ENCODE measurements around the gene TMEM182. TPM values are rescaled to one million over a fixed set of nuclear protein-coding genes. Genes with fewer than 3 reads are reported as not detected.

Gene TMEM182
- polyA plus RNA-seq, 5 donors, result 8.4 to 12.0 (median 9.4) TPM

- no peak for DNase-seq
Measured at GRCh38 chr2:102798181-102798580, 36.4 kb downstream of the TMEM182 start.

GRCh38 chr2:102801098-102801718 is 39.4 kb downstream of the TMEM182 start:
- no peak for DNase-seq

GRCh38 chr2:102801858-102802699 is 40.2 kb downstream of the TMEM182 start:
- DNase-seq, result no peak

- no peak for DNase-seq
Measured at GRCh38 chr2:102803041-102803896, 41.4 kb downstream of the TMEM182 start.

GRCh38 chr2:102803897-102804217 is 42.0 kb downstream of the TMEM182 start:
- no peak for DNase-seq

- peak; percentile 48 to 73 for DNase-seq
Measured at GRCh38 chr2:102806250-102806837, 44.5 kb downstream of the TMEM182 start.

- DNase-seq, result no peak
Measured at GRCh38 chr2:102809291-102810189, 47.7 kb downstream of the TMEM182 start.

GRCh38 chr2:102815285-102815684 is 53.5 kb downstream of the TMEM182 start:
- no peak for DNase-seq

GRCh38 chr2:102826904-102827303 is 65.1 kb downstream of the TMEM182 start:
- DNase-seq, result peak; percentile 49 to 69

GRCh38 chr2:102832789-102833188 is 71.0 kb downstream of the TMEM182 start:
- DNase-seq, result no peak

- DNase-seq, result no peak
Measured at GRCh38 chr2:102834523-102835273, 72.9 kb downstream of the TMEM182 start.

- DNase-seq, result peak; percentile 26 to 33
Measured at GRCh38 chr2:102837626-102838198, 75.9 kb downstream of the TMEM182 start.

- DNase-seq, result peak; percentile 35 to 39
Measured at GRCh38 chr2:102839668-102840388, 78.0 kb downstream of the TMEM182 start.

- DNase-seq, result peak; percentile 18 to 45
Measured at GRCh38 chr2:102841107-102841840, 79.4 kb downstream of the TMEM182 start.

GRCh38 chr2:102843764-102844443 is 82.1 kb downstream of the TMEM182 start:
- DNase-seq, result no peak

GRCh38 chr2:102844911-102845310 is 83.1 kb downstream of the TMEM182 start:
- no peak for DNase-seq

- DNase-seq, result peak; percentile 68 to 73
Measured at GRCh38 chr2:102848366-102848839, 86.6 kb downstream of the TMEM182 start.

- DNase-seq, result no peak
Measured at GRCh38 chr2:102850888-102851287, 89.1 kb downstream of the TMEM182 start.
